SIG-M5 (cell line): ENCODE measurements around the gene NFIA.

Source experiments
- DNase-seq: peaks from one replicate; lab custom pipeline; 2025; lab: John Stamatoyannopoulos, UW

NFIA gene

GRCh38 chr1:61370913-61371279 is 288.5 kb downstream of the NFIA start:
- no peak for DNase-seq

DNA sequence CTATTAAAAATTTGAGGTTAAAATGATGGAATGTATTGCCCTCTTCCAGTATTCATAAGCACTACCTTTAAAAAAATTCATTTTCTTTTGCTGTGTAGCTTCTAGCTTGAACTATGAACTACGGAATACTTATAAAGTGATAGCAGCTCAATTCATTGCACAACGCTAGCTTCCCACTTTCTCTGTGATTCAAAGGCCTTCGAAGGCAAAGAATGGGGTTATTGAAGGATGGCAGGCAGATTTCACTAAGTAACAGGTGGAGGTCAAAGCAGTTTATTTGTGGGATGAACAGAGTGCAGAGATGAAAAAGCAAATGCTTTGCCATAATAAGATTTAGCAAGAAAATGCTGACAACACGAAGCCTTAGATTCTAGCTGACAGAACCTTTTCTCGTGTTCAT is 290.6 kb downstream of the NFIA start:
- no peak for DNase-seq

GRCh38 chr1:61374156-61374555 is 291.8 kb downstream of the NFIA start:
- no peak for DNase-seq

- no peak for DNase-seq
Observed at GRCh38 chr1:61375082-61375880, 292.9 kb downstream of the NFIA start.

GRCh38 chr1:61376151-61376550 is 293.8 kb downstream of the NFIA start:
- no peak for DNase-seq

- no peak for DNase-seq
Observed at GRCh38 chr1:61377242-61377958, 295.0 kb downstream of the NFIA start.

- DNase-seq, result no peak
Observed at GRCh38 chr1:61378494-61379180, 296.3 kb downstream of the NFIA start.

- DNase-seq, result no peak
Observed at GRCh38 chr1:61379693-61380092, 297.3 kb downstream of the NFIA start.

GRCh38 chr1:61380561-61380960 is 298.2 kb downstream of the NFIA start:
- no peak for DNase-seq

DNA sequence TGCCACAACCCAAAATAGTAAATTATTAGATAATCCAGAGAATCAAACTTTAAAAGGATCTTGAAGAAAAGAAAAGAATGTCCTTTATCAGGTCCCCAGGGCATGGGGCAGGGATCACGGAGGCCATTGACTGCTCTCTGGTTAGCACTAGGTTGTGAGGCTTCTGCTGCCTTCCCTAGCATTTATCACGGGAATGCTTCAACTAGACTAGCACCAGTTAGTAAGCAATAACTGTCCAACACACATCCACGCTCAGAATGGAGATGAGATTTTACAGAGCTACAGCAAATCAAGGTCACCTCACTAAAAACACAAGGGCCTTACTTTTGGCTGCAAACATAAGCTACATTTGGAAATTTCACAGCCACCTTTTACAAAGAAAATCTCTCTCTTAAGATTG is 304.0 kb downstream of the NFIA start:
- no peak for DNase-seq

DNA sequence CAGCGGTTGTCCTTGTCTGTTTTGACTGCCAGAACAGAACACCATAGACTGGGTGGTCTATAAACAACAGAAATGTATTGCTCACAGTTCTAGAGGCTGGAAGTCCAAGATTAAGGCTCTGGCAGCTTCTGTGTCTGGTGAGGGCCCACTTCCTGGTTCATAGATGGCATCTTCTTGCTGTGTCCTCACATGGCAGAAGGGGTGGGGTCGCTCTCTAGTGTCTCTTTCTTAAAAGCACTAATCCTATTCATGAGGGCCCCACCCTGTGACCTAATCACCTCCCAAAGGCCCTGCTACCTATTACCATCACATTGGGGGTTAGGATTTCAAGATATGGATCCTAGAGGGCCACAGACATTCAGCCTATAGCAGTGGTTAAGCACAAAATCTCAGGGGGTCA is 304.4 kb downstream of the NFIA start:
- DNase-seq, result no peak

GRCh38 chr1:61387829-61388228 is 305.5 kb downstream of the NFIA start:
- no peak for DNase-seq

DNA sequence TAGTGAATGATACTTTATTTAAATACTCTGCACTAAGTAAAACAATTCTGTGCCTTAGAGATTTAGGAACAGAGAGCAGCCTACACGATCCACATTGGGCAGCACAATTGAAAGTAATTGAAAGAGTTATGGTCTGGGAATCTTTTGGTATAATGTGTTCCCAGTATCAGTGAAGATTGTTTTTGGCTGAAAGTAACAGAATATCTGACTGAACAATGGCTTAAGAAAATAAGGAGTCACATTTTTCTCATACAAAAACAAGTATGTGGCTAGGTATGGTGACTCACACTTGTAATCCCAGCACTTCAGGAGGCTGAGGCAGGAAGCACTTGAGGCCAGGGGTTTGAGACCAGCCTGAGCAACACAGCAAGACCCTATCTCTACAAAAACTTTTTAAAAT is 306.2 kb downstream of the NFIA start:
- no peak for DNase-seq

GRCh38 chr1:61389194-61389925 is 307.0 kb downstream of the NFIA start:
- no peak for DNase-seq

DNA sequence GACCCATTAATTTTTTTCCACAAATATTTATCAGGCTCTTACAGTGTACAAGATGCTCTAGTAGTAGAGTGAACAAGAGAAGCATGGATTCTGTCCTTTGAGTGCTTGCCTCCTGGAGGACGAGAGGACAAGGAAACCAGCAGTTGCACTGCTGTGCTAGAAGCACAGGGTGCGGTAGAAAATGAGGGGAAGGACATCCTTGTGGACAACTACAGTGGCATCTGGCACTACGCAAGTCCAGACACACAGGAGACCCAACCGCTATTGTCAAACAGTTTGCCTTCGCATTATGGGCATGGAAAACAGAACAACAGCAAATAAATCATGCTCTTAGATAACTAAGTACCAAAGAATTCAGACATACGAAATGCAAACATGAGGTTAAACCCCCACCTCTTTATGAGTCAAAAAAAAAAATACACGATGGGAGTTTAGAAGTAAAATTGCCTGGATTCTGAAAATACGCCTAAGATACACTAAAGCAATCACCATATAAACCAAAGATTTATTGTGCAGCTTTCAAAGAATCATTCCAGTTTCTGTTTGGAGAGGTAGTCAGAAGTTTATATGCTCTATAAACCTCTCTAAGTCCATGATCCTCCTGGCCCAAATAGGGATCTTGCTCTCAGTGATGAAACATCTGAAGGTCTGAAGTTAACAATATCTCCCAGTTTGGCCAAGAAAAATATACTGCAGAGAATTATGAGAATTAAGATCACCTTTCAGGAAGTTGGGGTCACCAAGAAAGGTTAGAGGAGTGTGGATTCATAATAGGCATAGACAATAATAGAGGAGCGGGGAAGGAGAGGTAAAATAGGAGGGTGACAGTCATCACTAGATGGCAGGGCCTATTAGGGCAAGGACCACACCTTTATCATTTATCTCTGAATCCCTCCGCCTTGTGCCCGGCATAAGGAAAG is 307.8 kb downstream of the NFIA start:
- DNase-seq, result no peak

- no peak for DNase-seq
Observed at GRCh38 chr1:61391730-61392129, 309.4 kb downstream of the NFIA start.

DNA sequence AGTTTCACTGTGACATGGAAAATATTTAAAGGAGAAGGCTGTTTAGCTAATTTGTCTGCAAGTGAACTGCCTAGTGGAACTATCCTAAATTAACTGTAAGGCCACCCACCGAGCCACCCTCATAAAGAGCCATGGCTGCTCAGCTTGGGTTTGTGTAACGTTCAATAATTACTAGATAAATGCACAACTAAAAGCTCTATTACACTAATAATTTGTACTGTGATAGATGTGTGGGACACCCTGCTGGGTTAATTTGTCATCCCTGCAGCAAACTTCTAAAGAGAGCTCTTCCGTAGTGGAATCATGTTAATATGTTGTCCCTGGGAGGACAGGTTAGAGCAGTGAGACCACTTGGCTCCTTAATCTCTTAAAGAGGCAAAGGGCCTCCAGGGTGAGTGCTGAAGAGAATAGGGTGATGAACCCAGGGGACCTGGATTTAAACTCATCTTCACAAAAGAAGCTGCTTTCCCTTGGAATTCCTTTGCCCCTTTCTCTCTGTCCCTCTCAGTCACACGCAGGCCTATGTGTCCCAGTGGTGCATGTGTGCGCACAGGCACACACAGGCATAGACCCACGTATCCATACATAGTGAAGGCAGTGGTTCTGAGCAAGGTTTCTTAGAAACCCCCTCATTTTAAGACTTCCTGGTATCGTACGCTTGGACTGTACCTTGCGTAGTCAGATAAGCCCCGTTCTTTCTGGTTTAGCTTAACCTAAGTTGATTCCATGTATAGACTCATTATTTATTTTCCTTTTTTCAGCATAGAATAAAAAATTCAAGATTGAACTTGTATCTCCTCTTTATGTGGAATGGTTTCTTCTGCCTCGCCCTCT is 310.3 kb downstream of the NFIA start:
- DNase-seq, result no peak

- no peak for DNase-seq
Observed at GRCh38 chr1:61393575-61393974, 311.2 kb downstream of the NFIA start.

- DNase-seq, result no peak
Observed at GRCh38 chr1:61395146-61395800, 312.9 kb downstream of the NFIA start.

DNA sequence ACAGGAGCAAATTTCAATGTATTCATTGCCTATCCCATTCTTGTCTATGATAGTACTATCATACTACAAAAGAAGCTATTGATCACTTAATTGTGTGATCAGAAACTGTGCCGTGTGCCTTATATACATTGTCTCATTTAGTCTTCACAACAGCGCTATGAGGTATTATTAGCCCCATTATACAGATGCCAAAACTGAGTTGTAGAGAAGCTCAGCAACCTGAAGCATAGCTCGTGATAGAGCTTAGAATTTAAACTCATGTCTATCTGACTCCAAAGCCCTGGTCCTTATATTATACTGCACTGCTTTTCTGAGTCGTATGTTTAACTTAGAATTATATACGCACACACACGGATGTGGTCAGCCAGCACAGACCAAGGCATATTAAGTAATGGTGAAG is 315.1 kb downstream of the NFIA start:
- no peak for DNase-seq
